Mesendoderm (in vitro differentiated cells): ENCODE results near the gene VDR.

Experiments
- DNase-seq: peaks from one replicate; pipeline ENCODE4 v3.0.0; 2013
- H2AK5ac ChIP-seq: 2 replicates; pipeline ENCODE4 v1.6.1; 2013; ENCODE audit warnings: low read length, inconsistent platforms
- H2BK120ac ChIP-seq: 2 replicates; pipeline ENCODE4 v1.6.1; 2013; ENCODE audit warnings: low read depth, mild to moderate bottlenecking, low read length, moderate library complexity, mixed read lengths
- H2BK15ac ChIP-seq: replicated peaks from 2 replicates; pipeline ENCODE4 v1.6.1; 2013; ENCODE audit warnings: low read depth, mild to moderate bottlenecking, moderate library complexity
- H2BK5ac ChIP-seq: 2 replicates; pipeline ENCODE4 v1.6.1; 2013; ENCODE audit warnings: low read length, inconsistent platforms
- H3K18ac ChIP-seq: 2 replicates; pipeline ENCODE4 v1.6.1; 2013; ENCODE audit warnings: mild to moderate bottlenecking, low read length, mixed read lengths
- H3K23ac ChIP-seq: one replicate; pipeline ENCODE4 v1.6.1; 2013; ENCODE audit warnings: low read length
- H3K27ac ChIP-seq: 2 replicates; pipeline ENCODE4 v1.5.1; 2013; ENCODE audit warnings: low read depth, mild to moderate bottlenecking, inconsistent platforms, low read length, moderate library complexity
- H3K27me3 ChIP-seq: 2 replicates; pipeline ENCODE4 v1.6.1; 2013; ENCODE audit warnings: low read length, control low read depth, mild to moderate bottlenecking, inconsistent platforms; ENCODE audit not compliant: insufficient read depth, poor library complexity
- H3K36me3 ChIP-seq: 2 replicates; pipeline ENCODE4 v1.6.1; 2013; ENCODE audit warnings: low read length, inconsistent platforms; ENCODE audit not compliant: control insufficient read depth, insufficient read depth
- H3K4ac ChIP-seq: one replicate; pipeline ENCODE4 v1.6.1; 2013; ENCODE audit warnings: low read depth, mild to moderate bottlenecking, low read length, moderate library complexity
- H3K4me1 ChIP-seq: 2 replicates; pipeline ENCODE4 v1.6.1; 2013; ENCODE audit warnings: low read depth, low read length, inconsistent platforms; ENCODE audit not compliant: control insufficient read depth
- H3K4me2 ChIP-seq: 2 replicates; pipeline ENCODE4 v1.6.1; 2013; ENCODE audit warnings: low read length
- H3K4me3 ChIP-seq: 2 replicates; pipeline ENCODE4 v1.5.1; 2013; ENCODE audit warnings: mild to moderate bottlenecking, low read length
- H3K56ac ChIP-seq: one replicate; pipeline ENCODE4 v1.6.1; 2013; ENCODE audit warnings: low read length
- H3K79me1 ChIP-seq: 2 replicates; pipeline ENCODE4 v1.6.1; 2013; ENCODE audit warnings: low read length, inconsistent platforms
- H3K79me2 ChIP-seq: 2 replicates; pipeline ENCODE4 v1.6.1; 2013; ENCODE audit warnings: mild to moderate bottlenecking, low read length; ENCODE audit not compliant: control insufficient read depth, insufficient read depth
- H3K9ac ChIP-seq: 2 replicates; pipeline ENCODE4 v1.6.1; 2013; ENCODE audit warnings: low read length, inconsistent platforms
- H4K5ac ChIP-seq: one replicate; pipeline ENCODE4 v1.6.1; 2013; ENCODE audit warnings: low read length
- H4K8ac ChIP-seq: one replicate; pipeline ENCODE4 v1.6.1; 2013; ENCODE audit warnings: low read depth, mild to moderate bottlenecking, control low read depth, low read length, moderate library complexity
- WGBS: extraction: QIAGEN DNeasy Blood & Tissue Kit; methylation state at CpG from one replicate; pipeline ENCODE4 v1.1.7; 2013; ENCODE audit warnings: low lambda C conversion rate, missing lambda C conversion rate; ENCODE audit not compliant: insufficient coverage; ENCODE audit errors: extremely low coverage; 5-methylcytosine and 5-hydroxymethylcytosine counted together

VDR gene

DNA sequence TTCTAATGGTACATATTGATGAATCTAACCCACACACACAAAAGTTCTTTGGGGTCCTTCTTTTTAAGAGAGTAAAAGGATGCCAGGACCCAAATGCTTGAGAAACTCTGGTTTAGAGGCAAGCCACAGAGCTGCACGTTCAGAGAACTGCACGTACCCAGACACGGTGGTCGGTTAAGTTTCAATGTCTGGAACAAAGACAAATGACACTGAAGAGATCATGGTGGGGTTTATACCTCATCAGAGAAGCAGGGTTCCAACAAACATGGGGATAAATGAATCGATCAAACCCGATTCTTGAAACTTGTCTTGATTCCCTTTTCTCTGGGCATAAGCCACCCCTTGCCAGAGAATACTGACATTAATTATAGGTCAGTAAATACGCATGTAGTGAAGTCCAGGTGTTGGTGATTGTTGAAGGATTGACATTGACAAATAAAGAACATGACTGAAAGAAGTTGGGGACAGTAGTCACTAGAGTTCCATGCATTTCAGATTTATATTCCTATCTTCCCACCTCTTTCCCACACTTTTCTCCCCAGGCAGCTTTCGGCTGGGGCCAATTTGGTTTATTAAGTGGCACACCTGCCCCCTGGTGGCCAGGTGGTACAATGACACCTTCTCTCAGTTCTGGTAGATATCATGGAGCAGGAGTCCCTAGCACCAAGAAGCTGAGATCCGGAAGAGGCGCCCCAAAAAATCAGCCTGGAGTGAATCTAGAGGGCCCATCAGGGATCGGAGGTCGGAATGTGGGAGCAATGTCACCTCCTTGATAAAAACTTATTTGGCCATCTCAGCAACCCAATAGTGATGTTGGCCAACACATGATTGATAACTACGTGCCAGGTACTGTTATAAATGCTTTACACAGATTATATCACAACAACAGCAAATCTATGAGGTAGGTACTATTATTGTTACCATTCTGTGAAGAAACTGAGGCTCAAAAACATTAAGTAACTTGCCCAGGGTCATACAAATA, 67.3 kb downstream of the VDR start:
- Histone ChIP-seq H4K8ac (no peak overlapping the region), H3K79me2 (no peaks in the 10 kb centered on the region), H2BK120ac (no peak overlapping the region), H2BK5ac (no peak overlapping the region), H3K4me3 (no peak overlapping the region), H3K27ac (no peak overlapping the region), H3K27me3 (no peaks in the 10 kb centered on the region), H3K4ac (no peak overlapping the region), H2BK15ac (no peak overlapping the region), H3K18ac (no peak overlapping the region), H3K36me3 (no peaks in the 10 kb centered on the region), H2AK5ac (no peak overlapping the region), H4K5ac (no peak overlapping the region), H3K9ac (no peak overlapping the region), H3K4me2 (no peak overlapping the region), H3K23ac (no peak overlapping the region), H3K56ac (peak overlapping the region; percentile 57), H3K79me1 (no peaks in the 10 kb centered on the region), H3K4me1 (peaks cover 8% of the 10 kb centered on the region)
- no CpG with 5 or more reads among the region's 13 CpGs for WGBS
- peak; percentile 81 for DNase-seq

DNA sequence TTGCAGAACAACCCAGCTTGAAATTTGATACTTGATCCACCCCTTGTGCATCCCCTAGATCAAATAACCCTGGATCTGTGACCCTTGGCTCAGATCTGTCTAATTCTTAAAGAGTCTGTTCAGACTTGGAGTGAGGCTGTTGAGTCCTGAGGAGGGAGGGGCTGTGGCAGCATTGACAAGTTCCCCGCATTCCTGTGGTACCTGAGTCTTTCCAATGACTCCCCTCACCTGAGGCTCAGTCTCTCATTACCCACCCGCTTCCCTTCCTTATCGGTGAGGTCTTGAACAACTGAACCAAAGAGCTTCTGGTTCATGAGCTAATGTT, 69.0 kb downstream of the VDR start:
- H2BK120ac ChIP-seq = no peak overlapping the region
- no peak overlapping the region for H4K8ac ChIP-seq
- no peaks in the 10 kb centered on the region for H3K79me2 ChIP-seq

GRCh38 chr12:47835006-47835830, 69.6 kb downstream of the VDR start:
- Histone ChIP-seq H3K18ac (no peak overlapping the region), H3K4me2 (no peak overlapping the region), H3K9ac (no peak overlapping the region), H2BK15ac (no peak overlapping the region), H4K8ac (no peak overlapping the region), H2AK5ac (no peak overlapping the region), H3K56ac (no peak overlapping the region), H3K23ac (no peak overlapping the region), H2BK120ac (no peak overlapping the region), H3K4ac (no peak overlapping the region), H3K27ac (no peak overlapping the region), H3K27me3 (no peaks in the 10 kb centered on the region), H3K36me3 (no peaks in the 10 kb centered on the region), H4K5ac (no peak overlapping the region), H3K79me2 (no peaks in the 10 kb centered on the region), H2BK5ac (no peak overlapping the region), H3K4me1 (peaks cover 8% of the 10 kb centered on the region), H3K4me3 (no peak overlapping the region), H3K79me1 (no peaks in the 10 kb centered on the region)
- DNase-seq = no peak
- no CpG with 5 or more reads among the region's 12 CpGs for WGBS

More for the DNA sequence above, 69.0 kb downstream of the VDR start:
- H3K23ac ChIP-seq = no peak overlapping the region
- no peak overlapping the region for H2BK5ac ChIP-seq
- no peak overlapping the region for H3K4ac ChIP-seq
- H3K9ac ChIP-seq = no peak overlapping the region
- no peak overlapping the region for H2AK5ac ChIP-seq
- H3K4me1 ChIP-seq = peaks cover 8% of the 10 kb centered on the region
- H3K79me1 ChIP-seq = no peaks in the 10 kb centered on the region
- no peak overlapping the region for H3K27ac ChIP-seq
- no peak overlapping the region for H3K56ac ChIP-seq
- no peak overlapping the region for H4K5ac ChIP-seq
- H3K36me3 ChIP-seq = no peaks in the 10 kb centered on the region
- WGBS = no CpG with 5 or more reads among the region's 3 CpGs
- no peaks in the 10 kb centered on the region for H3K27me3 ChIP-seq
- no peak overlapping the region for H3K4me2 ChIP-seq
- no peak overlapping the region for H3K18ac ChIP-seq
- no peak overlapping the region for H3K4me3 ChIP-seq
- DNase-seq = no peak
- H2BK15ac ChIP-seq = no peak overlapping the region

DNA sequence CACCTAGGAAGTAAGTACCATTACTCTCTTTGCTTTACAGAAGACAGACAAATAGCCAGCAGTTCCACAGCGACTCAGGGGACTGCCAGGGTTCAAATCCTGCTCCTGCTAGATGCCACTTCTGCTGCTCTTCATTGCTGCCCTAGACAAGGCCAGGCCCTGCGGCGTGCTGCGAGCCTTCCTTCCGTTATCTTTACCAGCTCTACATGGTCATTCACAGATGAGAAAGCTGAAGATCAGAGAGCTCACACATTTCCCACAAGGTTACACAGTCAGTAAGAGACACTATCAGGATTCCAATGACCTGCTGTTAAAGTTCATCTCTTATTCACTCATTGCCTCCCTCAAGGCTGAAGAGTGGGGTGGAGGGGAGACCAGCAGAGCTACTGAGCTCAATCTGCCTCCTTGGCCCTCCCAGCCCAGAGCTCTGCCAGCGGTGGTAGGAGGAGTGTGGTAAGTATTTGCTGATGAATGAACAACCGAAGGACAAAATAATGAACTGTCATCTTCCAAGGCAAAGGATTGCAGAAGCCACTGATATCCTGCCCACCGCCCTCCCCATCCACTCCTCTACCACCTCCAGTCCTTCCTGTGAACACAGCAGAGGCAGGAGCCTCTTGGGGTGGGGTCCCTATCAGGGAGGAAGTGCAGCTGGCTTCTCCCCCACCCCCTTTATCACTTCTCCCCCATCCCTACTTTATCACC, 70.4 kb downstream of the VDR start:
- Histone ChIP-seq H3K79me2 (no peaks in the 10 kb centered on the region), H3K79me1 (no peaks in the 10 kb centered on the region), H3K56ac (no peak overlapping the region), H3K9ac (no peak overlapping the region), H2BK5ac (no peak overlapping the region), H3K4me2 (no peak overlapping the region), H3K18ac (no peak overlapping the region), H3K4ac (no peak overlapping the region), H3K27me3 (no peaks in the 10 kb centered on the region), H2BK15ac (no peak overlapping the region), H4K8ac (no peak overlapping the region), H3K23ac (no peak overlapping the region), H2AK5ac (no peak overlapping the region), H3K4me3 (no peak overlapping the region), H3K4me1 (peaks cover 8% of the 10 kb centered on the region), H3K36me3 (no peaks in the 10 kb centered on the region), H3K27ac (no peak overlapping the region), H2BK120ac (no peak overlapping the region), H4K5ac (no peak overlapping the region)
- no CpG with 5 or more reads among the region's 8 CpGs for WGBS
- no peak for DNase-seq

GRCh38 chr12:47833591-47834012, 71.2 kb downstream of the VDR start:
- no peak overlapping the region for H2BK5ac ChIP-seq
- H3K79me2 ChIP-seq = no peaks in the 10 kb centered on the region
- no peak overlapping the region for H3K18ac ChIP-seq
- no peaks in the 10 kb centered on the region for H3K27me3 ChIP-seq
- peak overlapping the region; percentile 17 for H3K56ac ChIP-seq
- H4K5ac ChIP-seq = no peak overlapping the region
- no peak for DNase-seq
- H3K27ac ChIP-seq = no peak overlapping the region
- H3K79me1 ChIP-seq = no peaks in the 10 kb centered on the region
- peaks cover 11% of the 10 kb centered on the region for H3K4me1 ChIP-seq
- H3K4ac ChIP-seq = no peak overlapping the region
- H2AK5ac ChIP-seq = no peak overlapping the region
- no peak overlapping the region for H4K8ac ChIP-seq
- H3K4me2 ChIP-seq = no peak overlapping the region
- no peaks in the 10 kb centered on the region for H3K36me3 ChIP-seq
- WGBS = no CpG with 5 or more reads among the region's 12 CpGs
- H2BK120ac ChIP-seq = no peak overlapping the region
- H3K23ac ChIP-seq = no peak overlapping the region
- no peak overlapping the region for H3K9ac ChIP-seq
- H2BK15ac ChIP-seq = no peak overlapping the region
- H3K4me3 ChIP-seq = no peak overlapping the region
